Erythroblast (primary cell): ENCODE results near the gene AMIGO1.

ENCODE experiments used
- GATA1 ChIP-seq: IDR thresholded peaks from 2 replicates; pipeline ENCODE4 v1.6.1; 2011; ENCODE audit warnings: low read depth, mild to moderate bottlenecking, control low read depth, low read length, moderate library complexity
- POLR2A ChIP-seq: IDR thresholded peaks from 2 replicates; pipeline ENCODE4 v1.6.1; 2011; ENCODE audit warnings: mild to moderate bottlenecking, low read length

- no peak for TF ChIP-seq POLR2A
- no peak for TF ChIP-seq GATA1
Measured at GRCh38 chr1:109475261-109475660, 34.3 kb downstream of the AMIGO1 start.
